DOHH2 (cell line): Measurements from ENCODE around the gene SMTN.

Experiments
- CTCF ChIP-seq: fragments of 200-600 bp; sonication (generic); IDR thresholded peaks from one replicate; pipeline ENCODE4 v1.5.1; 2014; ENCODE audit warnings: antibody characterized with exemption, mild to moderate bottlenecking, low read depth, low read length; ENCODE audit not compliant: poor library complexity, severe bottlenecking
- EZH2phosphoT487 ChIP-seq: fragments of 200-600 bp; sonication (generic); IDR thresholded peaks from 2 replicates; pipeline ENCODE4 v1.6.1; 2017; ENCODE audit warnings: borderline replicate concordance, mild to moderate bottlenecking, antibody characterized with exemption, low read length, moderate library complexity, mixed read lengths

GRCh38 chr22:31139866-31140716 lies 59.0 kb downstream of the SMTN start, which contains the start of gene PLA2G3:
- no peak for TF ChIP-seq CTCF
- no peak for TF ChIP-seq EZH2phosphoT487
